Stimulated activated CD8-positive, alpha-beta memory T cell treated with anti-CD3 and anti-CD28 coated beads, Interleukin-12 subunit alpha, Interleukin-12 subunit beta, amount 100 ng/mL, for 24 hours (primary cell): ENCODE measurements around the gene SYTL2.

Experiments used
- DNase-seq: peaks from one replicate; pipeline ENCODE4 v3.0.0-alpha.2; 2020; ENCODE audit errors: extremely low read depth

Gene SYTL2

GRCh38 chr11:85726381-85726780 is 84.6 kb downstream of the SYTL2 start:
- no peak for DNase-seq

- DNase-seq = no peak
Measured at GRCh38 chr11:85725510-85726258, 85.3 kb downstream of the SYTL2 start.

- no peak for DNase-seq
Measured at GRCh38 chr11:85724748-85725465, 86.0 kb downstream of the SYTL2 start.

GRCh38 chr11:85723088-85723487 is 87.9 kb downstream of the SYTL2 start:
- DNase-seq = no peak

- DNase-seq = no peak
Measured at GRCh38 chr11:85721191-85721590, 89.8 kb downstream of the SYTL2 start.

GRCh38 chr11:85718991-85719807 is 91.7 kb downstream of the SYTL2 start:
- no peak for DNase-seq

GRCh38 chr11:85718126-85718943 is 92.6 kb downstream of the SYTL2 start:
- no peak for DNase-seq

- no peak for DNase-seq
Measured at GRCh38 chr11:85717429-85717828, 93.5 kb downstream of the SYTL2 start.

- DNase-seq = no peak
Measured at GRCh38 chr11:85712953-85713352, 98.0 kb downstream of the SYTL2 start.

GRCh38 chr11:85710917-85711316 is 100.0 kb downstream of the SYTL2 start:
- no peak for DNase-seq

- DNase-seq = no peak
Measured at GRCh38 chr11:85709941-85710702, 100.8 kb downstream of the SYTL2 start.

- no peak for DNase-seq
Measured at GRCh38 chr11:85705800-85706199, 105.1 kb downstream of the SYTL2 start.

GRCh38 chr11:85704967-85705366 is 106.0 kb downstream of the SYTL2 start:
- DNase-seq = no peak

GRCh38 chr11:85699957-85700741 is 110.8 kb downstream of the SYTL2 start:
- no peak for DNase-seq

GRCh38 chr11:85698195-85698594 is 112.7 kb downstream of the SYTL2 start:
- DNase-seq = no peak

- no peak for DNase-seq
Measured at GRCh38 chr11:85697747-85698146, 113.2 kb downstream of the SYTL2 start.

GRCh38 chr11:85695546-85695945 is 115.4 kb downstream of the SYTL2 start:
- DNase-seq = no peak

GRCh38 chr11:85694385-85694980 is 116.5 kb downstream of the SYTL2 start:
- no peak for DNase-seq

GRCh38 chr11:85685820-85686459 is 125.0 kb downstream of the SYTL2 start, which contains the start of gene CCDC89:
Gene CCDC89 (minus strand): TSS chr11:85686195. CDS start chr11:85686130, 65 bp downstream.
- no peak for DNase-seq
